HCT116 (cell line): Measurements from ENCODE around the gene RAI1. TPM values are rescaled to one million over a fixed set of nuclear protein-coding genes. Genes with fewer than 3 reads are reported as not detected.

Experiments
- ATAC-seq: fragments of 200-7000 bp; cut with Tn5 transposase; 2 replicates; pipeline ENCODE4 v1.9.1; 2020; ENCODE audit warnings: mild to moderate bottlenecking, moderate library complexity
- BruUV-seq: library from RNA; stranded (reverse); fragments of 400-500 nt; replicated peaks from 2 replicates; lab custom pipeline; 2021; lab: Mats Ljungman, UMichigan
- CTCF ChIA-PET: fragments of 300-600 bp; sonication (Branson Sonifier 250); formaldehyde crosslinking; loops from one replicate; lab custom pipeline; 2021; ENCODE audit warnings: antibody characterized with exemption; lab: Charles Lee
- POLR2A ChIA-PET: fragments of 300-600, 350-600 bp; sonication (Branson Sonifier 250); formaldehyde crosslinking; loops from one replicate; lab custom pipeline; 2021; ENCODE audit warnings: antibody characterized with exemption; lab: Charles Lee
- RAD21 ChIA-PET, 2 experiments: fragments of 300-600 bp; sonication (Branson Sonifier 250); formaldehyde crosslinking; loops; one replicate each; lab custom pipeline; 2023; ENCODE audit warnings: low total read pairs in 2 of 2; ENCODE audit not compliant: uncharacterized antibody in 2 of 2, unreplicated experiment in 2 of 2, low non-redundant PET in 1 of 2; lab: Charles Lee
- DNase-seq: peaks from one replicate; pipeline ENCODE4 v3.0.0-alpha.2; 2010; ENCODE audit warnings: low read depth, low spot score
- H2AFZ ChIP-seq: fragments of 200-600 bp; shearing (Covaris generic), sonication (generic); 2 replicates; pipeline ENCODE4 v1.6.1; 2017; ENCODE audit warnings: low read depth, mixed run types, mixed read lengths, antibody characterized with exemption, low read length; ENCODE audit not compliant: poor library complexity, severe bottlenecking
- H3K27ac ChIP-seq: 2 replicates; pipeline ENCODE4 v1.5.1; 2012; ENCODE audit warnings: low read depth, low read length
- H3K27me3 ChIP-seq: fragments of 200-600 bp; sonication (generic); 2 replicates; pipeline ENCODE4 v1.6.1; 2016; ENCODE audit warnings: mixed run types, low read length, mixed read lengths; ENCODE audit not compliant: insufficient read depth
- H3K36me3 ChIP-seq, 2 experiments: fragments of 200-500 bp in 1 of 2; fragments of 200-600 bp in 1 of 2; sonication (Bioruptor generic) in 1 of 2; sonication (generic) in 1 of 2; 2 replicates each; pipeline versions ENCODE4 v1.5.1 to v1.6.1; 2014 to 2016; ENCODE audit warnings: low read length in 2 of 2, inconsistent platforms in 1 of 2, mixed read lengths in 1 of 2, mixed run types in 1 of 2; ENCODE audit not compliant: insufficient read depth in 2 of 2, control insufficient read depth in 1 of 2
- H3K4me1 ChIP-seq, 2 experiments: fragments of 200-600 bp in 1 of 2; sonication (generic) in 1 of 2; 2 replicates each; pipeline versions ENCODE4 v1.5.1 to v1.6.1; 2012 to 2017; ENCODE audit warnings: low read length in 2 of 2, inconsistent platforms in 1 of 2, mild to moderate bottlenecking in 1 of 2, mixed read lengths in 1 of 2, mixed run types in 1 of 2, moderate library complexity in 1 of 2; ENCODE audit not compliant: insufficient read depth in 2 of 2, control insufficient read depth in 1 of 2
- H3K4me2 ChIP-seq: fragments of 200-600 bp; sonication (generic); 2 replicates; pipeline ENCODE4 v1.6.1; 2017; ENCODE audit warnings: mixed run types, low read length, mixed read lengths
- H3K4me3 ChIP-seq, 2 experiments: fragments of 200-600 bp in 1 of 2; sonication (generic) in 1 of 2; replicated peaks in 1 of 2; 2 replicates each; pipeline ENCODE4 v1.5.1; 2011 to 2016; ENCODE audit warnings: low read length in 2 of 2, control low read depth in 1 of 2, low read depth in 1 of 2, mild to moderate bottlenecking in 1 of 2, mixed read lengths in 1 of 2, mixed run types in 1 of 2
- H3K79me2 ChIP-seq: fragments of 200-600 bp; sonication (generic); 2 replicates; pipeline ENCODE4 v1.6.1; 2017; ENCODE audit warnings: mild to moderate bottlenecking, mixed run types, low read length, moderate library complexity, mixed read lengths; ENCODE audit not compliant: insufficient read depth
- H3K9ac ChIP-seq: fragments of 200-600 bp; sonication (generic); 2 replicates; pipeline ENCODE4 v1.6.1; 2016; ENCODE audit warnings: low read length, mixed read lengths
- H3K9me2 ChIP-seq: fragments of 200-600 bp; sonication (generic), shearing (Covaris generic); 2 replicates; pipeline ENCODE4 v1.6.1; 2017; ENCODE audit warnings: mixed run types, mild to moderate bottlenecking, moderate library complexity; ENCODE audit not compliant: insufficient read depth
- H3K9me3 ChIP-seq, 2 experiments: fragments of 200-500 bp in 1 of 2; fragments of 200-600 bp in 1 of 2; sonication (Bioruptor generic) in 1 of 2; sonication (generic) in 1 of 2; 2 replicates each; pipeline ENCODE4 v1.6.1; 2014 to 2017; ENCODE audit warnings: low read length in 2 of 2, mixed read lengths in 2 of 2, inconsistent platforms in 1 of 2, low read depth in 1 of 2, mild to moderate bottlenecking in 1 of 2, mixed run types in 1 of 2, moderate library complexity in 1 of 2; ENCODE audit not compliant: control insufficient read depth in 1 of 2, insufficient read depth in 1 of 2
- H4K20me1 ChIP-seq: fragments of 200-600 bp; sonication (generic), shearing (Covaris generic); 2 replicates; pipeline ENCODE4 v1.6.1; 2017; ENCODE audit warnings: mixed run types, mild to moderate bottlenecking, moderate library complexity; ENCODE audit not compliant: insufficient read depth
- EGR1 ChIP-seq: IDR thresholded peaks from 2 replicates; pipeline ENCODE4 v1.6.1; 2012; ENCODE audit warnings: low read depth
- EZH2 ChIP-seq: fragments of 200-600 bp; sonication (generic); IDR thresholded peaks from 2 replicates; pipeline ENCODE4 v1.6.1; 2017; ENCODE audit warnings: antibody characterized with exemption, mixed run types
- FOSL1 ChIP-seq: IDR thresholded peaks from 2 replicates; pipeline ENCODE4 v1.6.1; 2012; ENCODE audit warnings: low read depth
- JUND ChIP-seq: IDR thresholded peaks from 2 replicates; pipeline ENCODE4 v1.6.1; 2012
- POLR2A ChIP-seq: IDR thresholded peaks from 2 replicates; pipeline ENCODE4 v1.7.0; 2011; ENCODE audit warnings: borderline replicate concordance; ENCODE audit not compliant: insufficient read depth, insufficient read length; ENCODE audit errors: extremely low read depth
- POLR2AphosphoS5 ChIP-seq: IDR thresholded peaks from 2 replicates; pipeline ENCODE4 v1.6.1; 2011; ENCODE audit warnings: mild to moderate bottlenecking, low read depth, low read length, moderate library complexity
- RAD21 ChIP-seq: IDR thresholded peaks from 2 replicates; pipeline ENCODE4 v1.6.1; 2012; ENCODE audit warnings: low read depth, mild to moderate bottlenecking
- REST ChIP-seq: IDR thresholded peaks from 2 replicates; pipeline ENCODE4 v1.6.1; 2012; ENCODE audit warnings: low read depth
- SP1 ChIP-seq: IDR thresholded peaks from 2 replicates; pipeline ENCODE4 v1.6.1; 2012; ENCODE audit warnings: low read depth
- SRF ChIP-seq: IDR thresholded peaks from 2 replicates; pipeline ENCODE4 v1.6.1; 2012; ENCODE audit warnings: low read depth
- YY1 ChIP-seq: IDR thresholded peaks from 2 replicates; pipeline ENCODE4 v1.6.1; 2011; ENCODE audit warnings: low read length, low read depth, moderate library complexity, mild to moderate bottlenecking; ENCODE audit not compliant: insufficient replicate concordance; ENCODE audit errors: extremely low read depth
- ZFX ChIP-seq: fragments of 450-650 bp; IDR thresholded peaks from 2 replicates; pipeline ENCODE4 v1.6.1; 2017
- intact Hi-C: fragments of 100-400 bp; cut with micrococcal nuclease; formaldehyde crosslinking; loops from 2 replicates; pipeline ENCODE4 v1.10.0; 2022
- total RNA-seq: library from RNA; stranded (reverse); gene quantifications from one replicate; pipeline ENCODE4 v1.2.1, GENCODE V29; 2021; ENCODE audit not compliant: unreplicated experiment
- TF ChIP-seq, protein P1 (sequence below), 3 experiments: fragments of 200-600 bp in 1 of 3; sonication (generic) in 1 of 3; IDR thresholded peaks in 2 of 3; conservative IDR thresholded peaks in 1 of 3; 2 replicates each; pipeline ENCODE4 v1.5.1; 2012 to 2017; ENCODE audit warnings: low read depth in 2 of 3, low read length in 2 of 3, antibody characterized with exemption in 1 of 3, borderline replicate concordance in 1 of 3, control low read depth in 1 of 3, mild to moderate bottlenecking in 1 of 3, mixed read lengths in 1 of 3, mixed run types in 1 of 3, moderate library complexity in 1 of 3; ENCODE audit not compliant: insufficient read depth in 1 of 3
- TF ChIP-seq, protein P2 (sequence below): IDR thresholded peaks from 2 replicates; pipeline ENCODE4 v1.6.1; 2012

The RAI1 gene
- total RNA-seq, 1 experiment from 2014 or later = 38.5 TPM

GRCh38 chr17:17762744-17763105 lies 81.5 kb downstream of the RAI1 start (continued):
- TF ChIP-seq, protein P1, sequence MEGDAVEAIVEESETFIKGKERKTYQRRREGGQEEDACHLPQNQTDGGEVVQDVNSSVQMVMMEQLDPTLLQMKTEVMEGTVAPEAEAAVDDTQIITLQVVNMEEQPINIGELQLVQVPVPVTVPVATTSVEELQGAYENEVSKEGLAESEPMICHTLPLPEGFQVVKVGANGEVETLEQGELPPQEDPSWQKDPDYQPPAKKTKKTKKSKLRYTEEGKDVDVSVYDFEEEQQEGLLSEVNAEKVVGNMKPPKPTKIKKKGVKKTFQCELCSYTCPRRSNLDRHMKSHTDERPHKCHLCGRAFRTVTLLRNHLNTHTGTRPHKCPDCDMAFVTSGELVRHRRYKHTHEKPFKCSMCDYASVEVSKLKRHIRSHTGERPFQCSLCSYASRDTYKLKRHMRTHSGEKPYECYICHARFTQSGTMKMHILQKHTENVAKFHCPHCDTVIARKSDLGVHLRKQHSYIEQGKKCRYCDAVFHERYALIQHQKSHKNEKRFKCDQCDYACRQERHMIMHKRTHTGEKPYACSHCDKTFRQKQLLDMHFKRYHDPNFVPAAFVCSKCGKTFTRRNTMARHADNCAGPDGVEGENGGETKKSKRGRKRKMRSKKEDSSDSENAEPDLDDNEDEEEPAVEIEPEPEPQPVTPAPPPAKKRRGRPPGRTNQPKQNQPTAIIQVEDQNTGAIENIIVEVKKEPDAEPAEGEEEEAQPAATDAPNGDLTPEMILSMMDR (IDR thresholded peaks at IDR 0.05 in 2 of 3, conservative IDR thresholded peaks at IDR 0.05 in 1 of 3; ENCODE audit: borderline replicate concordance in 1 of 3, insufficient read depth in 1 of 3, low read depth in 2 of 3, low read length in 2 of 3) = no peak
- TF ChIP-seq YY1 = no peak

GRCh38 chr17:17763136-17763535 lies 81.9 kb downstream of the RAI1 start:
- Histone ChIP-seq H3K9ac (no peak overlapping the region), H3K4me1 (0 out of 4 replicates have a peak, but pooled peaks cover 0 to 3% of the 10 kb centered on the region in 2 experiments), H3K4me2 (no peak overlapping the region), H3K9me3 (no peaks in the 10 kb centered on the region), H3K27ac (no peak overlapping the region), H3K36me3 (no peaks in the 10 kb centered on the region), H4K20me1 (no peaks in the 10 kb centered on the region), H3K4me3 (no peak overlapping the region), H3K27me3 (no peaks in the 10 kb centered on the region), H2AFZ (no peak overlapping the region), H3K9me2 (no peaks in the 10 kb centered on the region), H3K79me2 (peaks cover 20% of the 10 kb centered on the region; the same call in 1 of the 2 replicates)
- POLR2A ChIA-PET = no interaction called here
- no peak for DNase-seq
- CTCF ChIA-PET = no interaction called here
- intact Hi-C loops = no loop called here
- RAD21 ChIA-PET = no interaction called here
- ATAC-seq = no peak
- TF ChIP-seq REST (no peak), EGR1 (no peak), POLR2A (no peak), RAD21 (no peak), YY1 (no peak), FOSL1 (no peak), ZFX (no peak), JUND (no peak), EZH2 (no peak), POLR2AphosphoS5 (no peak), SRF (no peak), SP1 (no peak)
- TF ChIP-seq, protein P2, sequence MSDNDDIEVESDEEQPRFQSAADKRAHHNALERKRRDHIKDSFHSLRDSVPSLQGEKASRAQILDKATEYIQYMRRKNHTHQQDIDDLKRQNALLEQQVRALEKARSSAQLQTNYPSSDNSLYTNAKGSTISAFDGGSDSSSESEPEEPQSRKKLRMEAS = no peak
- no TSS peak for BruUV-seq
